ENCODE data around the gene PCDHGA9. TPM values are rescaled to one million over a fixed set of nuclear protein-coding genes. Genes with fewer than 3 reads are reported as not detected.

Gene PCDHGA9
- polyA plus RNA-seq, 1 donor from 2014 or later = 0.11 TPM

DNA sequence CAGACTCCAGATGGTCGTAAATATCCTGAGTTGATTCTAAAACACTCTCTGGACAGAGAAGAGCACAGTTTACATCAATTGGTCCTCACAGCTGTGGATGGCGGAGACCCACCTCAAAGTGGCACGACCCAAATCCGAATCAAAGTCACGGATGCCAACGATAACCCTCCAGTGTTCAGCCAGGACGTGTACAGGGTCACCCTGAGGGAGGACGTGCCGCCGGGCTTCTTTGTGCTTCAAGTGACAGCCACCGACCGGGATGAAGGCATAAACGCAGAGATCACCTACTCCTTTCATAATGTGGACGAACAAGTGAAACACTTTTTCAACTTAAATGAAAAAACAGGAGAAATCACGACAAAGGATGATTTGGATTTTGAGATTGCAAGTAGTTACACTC, 41.9 kb upstream of the PCDHGA9 start:
- Histone ChIP-seq H4K20me1 (ENCODE audit: insufficient read depth) (no peaks in the 10 kb centered on the region), H3F3A (ENCODE audit: insufficient read depth, low read length, poor library complexity, severe bottlenecking) (no peaks in the 10 kb centered on the region), H3K9me2 (ENCODE audit: insufficient read depth, low read length) (no peaks in the 10 kb centered on the region), H3K27me3 (ENCODE audit: insufficient read depth, low read depth, low read length) (no peaks in the 10 kb centered on the region), H3K4me3 (ENCODE audit: low read length) (no peak overlapping the region), H3K27ac (ENCODE audit: low read length) (no peak overlapping the region), H3K36me3 (ENCODE audit: insufficient read depth, low read length) (no peaks in the 10 kb centered on the region), H3K79me2 (replicated peaks; ENCODE audit: insufficient read depth, low read length) (no peaks in the 10 kb centered on the region), H2AFZ (ENCODE audit: low read depth, low read length) (no peak overlapping the region), H3K4me2 (ENCODE audit: low read length) (no peak overlapping the region), H3K9me3 (ENCODE audit: low read length) (peaks cover 44% of the 10 kb centered on the region), H3K9ac (ENCODE audit: low read length) (no peak overlapping the region)
- TF ChIP-seq, protein P1, sequence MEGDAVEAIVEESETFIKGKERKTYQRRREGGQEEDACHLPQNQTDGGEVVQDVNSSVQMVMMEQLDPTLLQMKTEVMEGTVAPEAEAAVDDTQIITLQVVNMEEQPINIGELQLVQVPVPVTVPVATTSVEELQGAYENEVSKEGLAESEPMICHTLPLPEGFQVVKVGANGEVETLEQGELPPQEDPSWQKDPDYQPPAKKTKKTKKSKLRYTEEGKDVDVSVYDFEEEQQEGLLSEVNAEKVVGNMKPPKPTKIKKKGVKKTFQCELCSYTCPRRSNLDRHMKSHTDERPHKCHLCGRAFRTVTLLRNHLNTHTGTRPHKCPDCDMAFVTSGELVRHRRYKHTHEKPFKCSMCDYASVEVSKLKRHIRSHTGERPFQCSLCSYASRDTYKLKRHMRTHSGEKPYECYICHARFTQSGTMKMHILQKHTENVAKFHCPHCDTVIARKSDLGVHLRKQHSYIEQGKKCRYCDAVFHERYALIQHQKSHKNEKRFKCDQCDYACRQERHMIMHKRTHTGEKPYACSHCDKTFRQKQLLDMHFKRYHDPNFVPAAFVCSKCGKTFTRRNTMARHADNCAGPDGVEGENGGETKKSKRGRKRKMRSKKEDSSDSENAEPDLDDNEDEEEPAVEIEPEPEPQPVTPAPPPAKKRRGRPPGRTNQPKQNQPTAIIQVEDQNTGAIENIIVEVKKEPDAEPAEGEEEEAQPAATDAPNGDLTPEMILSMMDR (IDR thresholded peaks at IDR 0.05; ENCODE audit: poor library complexity, severe bottlenecking) = no peak
- no peak for TF ChIP-seq MXI1 (conservative IDR thresholded peaks at IDR 0.05; ENCODE audit: poor library complexity, severe bottlenecking)
- no peak for TF ChIP-seq POLR2AphosphoS5 (IDR thresholded peaks at IDR 0.05)
- no peak for TF ChIP-seq RAD21 (conservative IDR thresholded peaks at IDR 0.05)
- no peak for TF ChIP-seq SMC3 (conservative IDR thresholded peaks at IDR 0.05; ENCODE audit: poor library complexity)
- TF ChIP-seq EP300 (conservative IDR thresholded peaks at IDR 0.05; ENCODE audit: poor library complexity, severe bottlenecking) = no peak
- TF ChIP-seq, protein P2, sequence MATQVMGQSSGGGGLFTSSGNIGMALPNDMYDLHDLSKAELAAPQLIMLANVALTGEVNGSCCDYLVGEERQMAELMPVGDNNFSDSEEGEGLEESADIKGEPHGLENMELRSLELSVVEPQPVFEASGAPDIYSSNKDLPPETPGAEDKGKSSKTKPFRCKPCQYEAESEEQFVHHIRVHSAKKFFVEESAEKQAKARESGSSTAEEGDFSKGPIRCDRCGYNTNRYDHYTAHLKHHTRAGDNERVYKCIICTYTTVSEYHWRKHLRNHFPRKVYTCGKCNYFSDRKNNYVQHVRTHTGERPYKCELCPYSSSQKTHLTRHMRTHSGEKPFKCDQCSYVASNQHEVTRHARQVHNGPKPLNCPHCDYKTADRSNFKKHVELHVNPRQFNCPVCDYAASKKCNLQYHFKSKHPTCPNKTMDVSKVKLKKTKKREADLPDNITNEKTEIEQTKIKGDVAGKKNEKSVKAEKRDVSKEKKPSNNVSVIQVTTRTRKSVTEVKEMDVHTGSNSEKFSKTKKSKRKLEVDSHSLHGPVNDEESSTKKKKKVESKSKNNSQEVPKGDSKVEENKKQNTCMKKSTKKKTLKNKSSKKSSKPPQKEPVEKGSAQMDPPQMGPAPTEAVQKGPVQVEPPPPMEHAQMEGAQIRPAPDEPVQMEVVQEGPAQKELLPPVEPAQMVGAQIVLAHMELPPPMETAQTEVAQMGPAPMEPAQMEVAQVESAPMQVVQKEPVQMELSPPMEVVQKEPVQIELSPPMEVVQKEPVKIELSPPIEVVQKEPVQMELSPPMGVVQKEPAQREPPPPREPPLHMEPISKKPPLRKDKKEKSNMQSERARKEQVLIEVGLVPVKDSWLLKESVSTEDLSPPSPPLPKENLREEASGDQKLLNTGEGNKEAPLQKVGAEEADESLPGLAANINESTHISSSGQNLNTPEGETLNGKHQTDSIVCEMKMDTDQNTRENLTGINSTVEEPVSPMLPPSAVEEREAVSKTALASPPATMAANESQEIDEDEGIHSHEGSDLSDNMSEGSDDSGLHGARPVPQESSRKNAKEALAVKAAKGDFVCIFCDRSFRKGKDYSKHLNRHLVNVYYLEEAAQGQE (IDR thresholded peaks at IDR 0.05; ENCODE audit: borderline replicate concordance) = no peak
- no peak for TF ChIP-seq TAF1 (IDR thresholded peaks at IDR 0.05; ENCODE audit: low read depth)
- no peak for TF ChIP-seq EZH2 (IDR thresholded peaks at IDR 0.05; ENCODE audit: borderline replicate concordance, insufficient read depth, low read length, poor library complexity, severe bottlenecking)

DNA sequence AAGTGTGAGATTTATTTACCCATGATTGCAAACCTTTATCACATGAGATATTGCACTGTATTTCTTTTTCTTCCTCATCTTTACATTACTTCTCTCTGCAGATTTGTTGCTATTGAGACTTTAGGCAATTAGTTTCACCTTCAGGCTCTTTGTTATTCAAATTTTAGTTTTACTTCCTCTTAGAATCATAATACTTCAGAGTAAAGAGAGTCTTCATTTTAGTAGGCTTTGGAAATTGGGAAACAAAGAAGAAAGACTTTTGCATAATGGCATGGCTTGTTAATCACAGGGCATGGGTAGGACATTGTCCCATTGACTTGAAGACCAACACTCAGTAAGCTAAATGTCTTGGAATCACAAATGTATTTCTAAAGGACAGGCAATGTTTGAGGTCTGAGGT, 39.9 kb upstream of the PCDHGA9 start:
- Histone ChIP-seq H4K20me1 (ENCODE audit: insufficient read depth) (no peaks in the 10 kb centered on the region), H3K9me3 (ENCODE audit: low read length) (peaks cover 45% of the 10 kb centered on the region), H2AFZ (ENCODE audit: low read depth, low read length) (no peak overlapping the region), H3K27ac (ENCODE audit: low read length) (no peak overlapping the region), H3K9me2 (ENCODE audit: insufficient read depth, low read length) (no peaks in the 10 kb centered on the region), H3K27me3 (ENCODE audit: insufficient read depth, low read depth, low read length) (no peaks in the 10 kb centered on the region), H3K4me3 (ENCODE audit: low read length) (no peak overlapping the region), H3F3A (ENCODE audit: insufficient read depth, low read length, poor library complexity, severe bottlenecking) (no peaks in the 10 kb centered on the region), H3K36me3 (ENCODE audit: insufficient read depth, low read length) (no peaks in the 10 kb centered on the region), H3K9ac (ENCODE audit: low read length) (no peak overlapping the region), H3K79me2 (replicated peaks; ENCODE audit: insufficient read depth, low read length) (no peaks in the 10 kb centered on the region), H3K4me2 (ENCODE audit: low read length) (no peak overlapping the region)
- TF ChIP-seq MXI1 (conservative IDR thresholded peaks at IDR 0.05; ENCODE audit: poor library complexity, severe bottlenecking) (no peak), SMC3 (conservative IDR thresholded peaks at IDR 0.05; ENCODE audit: poor library complexity) (no peak), TAF1 (IDR thresholded peaks at IDR 0.05; ENCODE audit: low read depth) (no peak), POLR2AphosphoS5 (IDR thresholded peaks at IDR 0.05) (no peak)
